K562 (cell line): ENCODE measurements around the gene ROM1. TPM values are rescaled to one million over a fixed set of nuclear protein-coding genes. Genes with fewer than 3 reads are reported as not detected.

Experiments used
- CEBPZ ChIP-seq: fragments of 150-350 bp; IDR thresholded peaks from 2 replicates; pipeline ENCODE4 v1.6.1; 2014; ENCODE audit warnings: low read depth, mild to moderate bottlenecking, low read length, borderline replicate concordance
- EP300 ChIP-seq: IDR thresholded peaks from 2 replicates; pipeline ENCODE4 v1.6.1; 2012; ENCODE audit warnings: low read length, improper control_type of control experiment
- GABPB2 ChIP-seq: fragments of 250-450 bp; sonication (Bioruptor Pico); conservative IDR thresholded peaks from 2 replicates; pipeline ENCODE4 v1.5.1; 2021; ENCODE audit warnings: mild to moderate bottlenecking
- HDAC2 ChIP-seq: fragments of 450-650 bp; IDR thresholded peaks from 2 replicates; pipeline ENCODE4 v1.6.1; 2016; ENCODE audit warnings: mild to moderate bottlenecking
- HMBOX1 ChIP-seq: sonication (generic); IDR thresholded peaks from 2 replicates; pipeline ENCODE4 v1.6.1; 2016
- LCOR ChIP-seq: sonication (generic); formaldehyde crosslinking; IDR thresholded peaks from 2 replicates; pipeline ENCODE4 v1.8.0; 2022; ENCODE audit warnings: mild to moderate bottlenecking, missing genetic modification reagents
- PML ChIP-seq: IDR thresholded peaks from 2 replicates; pipeline ENCODE4 v1.6.1; 2012; ENCODE audit warnings: low read length, inconsistent platforms
- RAD21 ChIP-seq, 2 experiments: fragments of 250-450 bp in 1 of 2; fragments of 450-650 bp in 1 of 2; sonication (Bioruptor Pico) in 1 of 2; formaldehyde crosslinking in 1 of 2; IDR thresholded peaks in 1 of 2; conservative IDR thresholded peaks in 1 of 2; 2 replicates each; pipeline versions ENCODE4 v1.4.0 to v1.8.0; 2020 to 2022; ENCODE audit warnings: mild to moderate bottlenecking in 2 of 2, moderate library complexity in 1 of 2
- SLC30A9 ChIP-seq: fragments of 250-450 bp; sonication (Bioruptor Pico); IDR thresholded peaks from 2 replicates; pipeline ENCODE4 v1.8.0; 2022; ENCODE audit warnings: mild to moderate bottlenecking, moderate library complexity
- TEAD2 ChIP-seq: fragments of 450-650 bp; IDR thresholded peaks from 2 replicates; pipeline ENCODE4 v1.6.1; 2016; ENCODE audit warnings: missing genetic modification characterization, control low read depth, missing compliant biosample characterization
- VEZF1 ChIP-seq: fragments of 200-800 bp; sonication (Bioruptor generic); IDR thresholded peaks from 2 replicates; pipeline ENCODE4 v1.6.1; 2017; ENCODE audit warnings: missing genetic modification characterization, missing compliant biosample characterization
- ZBTB11 ChIP-seq, 3 experiments: fragments of 200-800 bp in 1 of 3; fragments of 250-450 bp in 1 of 3; fragments of 450-650 bp in 1 of 3; sonication (Bioruptor Pico) in 1 of 3; sonication (Bioruptor generic) in 1 of 3; formaldehyde crosslinking in 1 of 3; IDR thresholded peaks; 2 replicates each; pipeline versions ENCODE4 v1.6.1 to v1.8.0; 2016 to 2022; ENCODE audit warnings: mild to moderate bottlenecking in 2 of 3, missing genetic modification characterization in 2 of 3, missing compliant biosample characterization in 1 of 3, moderate library complexity in 1 of 3
- ZBTB26 ChIP-seq: fragments of 450-650 bp; formaldehyde crosslinking; IDR thresholded peaks from 2 replicates; pipeline ENCODE4 v1.4.0; 2022; ENCODE audit warnings: missing genetic modification characterization
- ZBTB7A ChIP-seq: IDR thresholded peaks from 2 replicates; pipeline ENCODE4 v1.6.1; 2011; ENCODE audit warnings: low read depth, mild to moderate bottlenecking, low read length, moderate library complexity, borderline replicate concordance; ENCODE audit not compliant: control insufficient read depth
- ZNF143 ChIP-seq: sonication (generic); formaldehyde crosslinking; IDR thresholded peaks from 2 replicates; pipeline ENCODE4 v1.9.0; 2022; ENCODE audit warnings: mild to moderate bottlenecking, missing genetic modification reagents
- ZNF77 ChIP-seq: fragments of 250-450 bp; sonication (Bioruptor Pico); IDR thresholded peaks from 2 replicates; pipeline ENCODE4 v1.5.0; 2020
- polyA plus RNA-seq, 8 experiments: library from polyadenylated mRNA; depleted of rRNA in 4 of 8; stranded (reverse) in 5 of 8; unstranded in 3 of 8; fragments of >200 nt; fragmentation: Nextera tagmentation in 2 of 8; fragmentation: Illumina TruSeq in 1 of 8; extraction: Ambion mirVana in 2 of 8; extraction: Trizol in 1 of 8; gene quantifications; 2 replicates each; pipeline versions ENCODE4 v1.2.1 to v1.2.3, GENCODE V29; 2011 to 2014; ENCODE audit warnings: inconsistent platforms in 1 of 8, missing spikeins in 1 of 8
- total RNA-seq, 7 experiments: library from RNA; depleted of rRNA in 6 of 7; stranded (reverse); fragments of >200 nt in 6 of 7; fragmentation: Illumina TruSeq in 2 of 7; extraction: Trizol in 2 of 7; gene quantifications; 2 replicates each; pipeline versions ENCODE4 v1.2.1 to v1.2.3, GENCODE V29; 2011 to 2021; ENCODE audit warnings: low replicate concordance in 1 of 7

The ROM1 gene
- total and polyA plus RNA-seq, 9 of the 15 experiments (the other 6 are each of a cell fraction or from before 2014, with no cell fraction given) = 0.75 to 4.0 (median 2.6) TPM

GRCh38 chr11:62599069-62599696 lies 13.9 kb upstream of the ROM1 start (continued):
- TF ChIP-seq ZBTB11 (CRISPR knock-in tag; IDR thresholded peaks at IDR 0.05) (no peak), VEZF1 (CRISPR knock-in tag) (peak; percentile 99), GABPB2 (no peak), ZNF77 (no peak), ZBTB26 (no peak), ZBTB7A (peak; percentile 47; the same call in 1 of the 2 replicates), LCOR (CRISPR knock-in tag) (no peak), RAD21 (CRISPR knock-in tag; conservative IDR thresholded peaks at IDR 0.05 in 1 of 2, IDR thresholded peaks at IDR 0.05 in 1 of 2) (no peak), CEBPZ (no peak), EP300 (peak; percentile 30; the same call in 1 of the 2 replicates), SLC30A9 (no peak), ZNF143 (CRISPR knock-in tag) (no peak), PML (peak; percentile 34; the same call in 1 of the 2 replicates), TEAD2 (no peak), HDAC2 (peak; percentile 80), HMBOX1 (no peak)
